GM23338 (cell line): ENCODE results near the gene SLC8A3. TPM values are rescaled to one million over a fixed set of nuclear protein-coding genes. Genes with fewer than 3 reads are reported as not detected.

Source experiments
- ATAC-seq: fragments of 200-7000 bp; cut with Tn5 transposase; 3 replicates; pipeline ENCODE4 v1.9.1; 2020
- DNase-seq: peaks from one replicate; pipeline ENCODE4 v3.0.0-alpha.2; 2015; ENCODE audit warnings: low spot score
- H2AFZ ChIP-seq: fragments of 200-600 bp; sonication (generic); 2 replicates; pipeline ENCODE4 v1.8.0; 2016; ENCODE audit warnings: antibody characterized with exemption, mild to moderate bottlenecking, moderate library complexity
- H3F3A ChIP-seq: fragments of 200-600 bp; sonication (generic); replicated peaks from 2 replicates; pipeline ENCODE4 v1.8.0; 2017; ENCODE audit warnings: antibody characterized with exemption, mixed run types, low read depth
- H3K27ac ChIP-seq: fragments of 200-600 bp; sonication (generic); 2 replicates; pipeline ENCODE4 v1.6.1; 2016; ENCODE audit warnings: low read depth
- H3K27me3 ChIP-seq: fragments of 200-600 bp; sonication (generic); 2 replicates; pipeline ENCODE4 v1.8.0; 2016; ENCODE audit warnings: mild to moderate bottlenecking, mixed run types, moderate library complexity; ENCODE audit not compliant: insufficient read depth
- H3K36me3 ChIP-seq: fragments of 200-600 bp; sonication (generic); 2 replicates; pipeline ENCODE4 v1.8.0; 2016; ENCODE audit warnings: mild to moderate bottlenecking; ENCODE audit not compliant: insufficient read depth
- H3K4me1 ChIP-seq: fragments of 200-600 bp; sonication (generic); 2 replicates; pipeline ENCODE4 v1.8.0; 2016; ENCODE audit warnings: mild to moderate bottlenecking, moderate library complexity; ENCODE audit not compliant: insufficient read depth
- H3K4me2 ChIP-seq: fragments of 200-600 bp; sonication (generic); 2 replicates; pipeline ENCODE4 v1.7.1; 2017; ENCODE audit warnings: mixed run types
- H3K4me3 ChIP-seq: fragments of 200-600 bp; sonication (generic); 2 replicates; pipeline ENCODE4 v1.6.1; 2016; ENCODE audit warnings: mixed run types
- H3K79me2 ChIP-seq: fragments of 200-600 bp; sonication (generic); replicated peaks from 2 replicates; pipeline ENCODE4 v1.8.0; 2017; ENCODE audit warnings: mild to moderate bottlenecking; ENCODE audit not compliant: insufficient read depth
- H3K9me2 ChIP-seq: fragments of 200-600 bp; sonication (generic); 2 replicates; pipeline ENCODE4 v1.8.0; 2017; ENCODE audit not compliant: insufficient read depth
- H4K20me1 ChIP-seq: fragments of 200-600 bp; sonication (generic); replicated peaks from 2 replicates; pipeline ENCODE4 v1.8.0; 2017; ENCODE audit warnings: mild to moderate bottlenecking; ENCODE audit not compliant: insufficient read depth
- H3K27ac Mint-ChIP-seq: 2 replicates; pipeline ENCODE4 v1.8.0; 2020; ENCODE audit warnings: inconsistent platforms, mild to moderate bottlenecking, moderate library complexity, mixed read lengths
- H3K27me3 Mint-ChIP-seq: 3 replicates; pipeline ENCODE4 v1.8.0; 2022; ENCODE audit warnings: low read depth, mild to moderate bottlenecking, moderate library complexity, mixed read lengths, inconsistent platforms; ENCODE audit not compliant: insufficient read depth, poor library complexity
- H3K36me3 Mint-ChIP-seq: 3 replicates; pipeline ENCODE4 v1.8.0; 2021; ENCODE audit warnings: low read depth, mild to moderate bottlenecking, inconsistent platforms, moderate library complexity, mixed read lengths
- H3K4me1 Mint-ChIP-seq: 3 replicates; pipeline ENCODE4 v1.8.0; 2020; ENCODE audit warnings: mild to moderate bottlenecking, inconsistent platforms, mixed read lengths
- H3K4me3 Mint-ChIP-seq: 3 replicates; pipeline ENCODE4 v1.8.0; 2021; ENCODE audit warnings: moderate library complexity, mild to moderate bottlenecking, inconsistent platforms, mixed read lengths
- H3K9me3 Mint-ChIP-seq: 3 replicates; pipeline ENCODE4 v1.8.0; 2020; ENCODE audit warnings: moderate library complexity, mild to moderate bottlenecking, inconsistent platforms, mixed read lengths
- CREB1 ChIP-seq: fragments of 250-450 bp; sonication (Bioruptor Pico); IDR thresholded peaks from 2 replicates; pipeline ENCODE4 v1.5.0; 2020; ENCODE audit warnings: low read depth, mild to moderate bottlenecking, moderate library complexity
- EZH2 ChIP-seq: fragments of 200-600 bp; sonication (generic); IDR thresholded peaks from one replicate; pipeline ENCODE4 v1.8.0; 2017; ENCODE audit warnings: antibody characterized with exemption, mild to moderate bottlenecking, low read depth; ENCODE audit not compliant: unreplicated experiment
- EZH2phosphoT487 ChIP-seq: fragments of 200-600 bp; sonication (generic); IDR thresholded peaks from one replicate; pipeline ENCODE4 v1.8.1; 2018; ENCODE audit warnings: antibody characterized with exemption; ENCODE audit not compliant: unreplicated experiment
- JUNB ChIP-seq: IDR thresholded peaks from one replicate; pipeline ENCODE4 v1.6.1; 2016; ENCODE audit warnings: antibody characterized with exemption; ENCODE audit not compliant: unreplicated experiment
- POLR2AphosphoS5 ChIP-seq: IDR thresholded peaks from 2 replicates; pipeline ENCODE4 v1.6.1; 2016; ENCODE audit warnings: antibody characterized with exemption, low read depth
- STAT1 ChIP-seq: IDR thresholded peaks from one replicate; pipeline ENCODE4 v1.6.1; 2016; ENCODE audit warnings: antibody characterized with exemption; ENCODE audit not compliant: unreplicated experiment
- ZNF114 ChIP-seq: fragments of 250-450 bp; sonication (Bioruptor Pico); IDR thresholded peaks from 2 replicates; pipeline ENCODE4 v1.5.0; 2020; ENCODE audit warnings: mild to moderate bottlenecking, moderate library complexity
- ZNF331 ChIP-seq: fragments of 250-450 bp; sonication (Bioruptor Pico); IDR thresholded peaks from 2 replicates; pipeline ENCODE4 v1.5.0; 2020; ENCODE audit warnings: low read depth, mild to moderate bottlenecking, moderate library complexity
- polyA plus RNA-seq: library from polyadenylated mRNA; unstranded; fragments of >200 nt; fragmentation: Nextera tagmentation; extraction: Ambion mirVana; gene quantifications from 2 replicates; pipeline ENCODE4 v1.2.1, GENCODE V29; 2016
- total RNA-seq: library from RNA; depleted of rRNA; stranded (reverse); fragments of >200 nt; shearing (Covaris generic); gene quantifications from 2 replicates; pipeline ENCODE4 v1.2.3, GENCODE V29; 2014
- TF ChIP-seq, protein P1 (sequence below): IDR thresholded peaks from 2 replicates; pipeline ENCODE4 v1.6.1; 2016; ENCODE audit warnings: antibody characterized with exemption
- TF ChIP-seq, protein P2 (sequence below): fragments of 250-450 bp; sonication (Bioruptor Pico); IDR thresholded peaks from 2 replicates; pipeline ENCODE4 v1.5.0; 2020; ENCODE audit warnings: mild to moderate bottlenecking, moderate library complexity
- TF ChIP-seq, protein P3 (sequence below): IDR thresholded peaks from one replicate; pipeline ENCODE4 v1.6.1; 2018; ENCODE audit warnings: antibody characterized with exemption; ENCODE audit not compliant: unreplicated experiment

SLC8A3 gene
- total and polyA plus RNA-seq, 2 experiments from 2014 or later, result 0.82 to 2.0 TPM

DNA sequence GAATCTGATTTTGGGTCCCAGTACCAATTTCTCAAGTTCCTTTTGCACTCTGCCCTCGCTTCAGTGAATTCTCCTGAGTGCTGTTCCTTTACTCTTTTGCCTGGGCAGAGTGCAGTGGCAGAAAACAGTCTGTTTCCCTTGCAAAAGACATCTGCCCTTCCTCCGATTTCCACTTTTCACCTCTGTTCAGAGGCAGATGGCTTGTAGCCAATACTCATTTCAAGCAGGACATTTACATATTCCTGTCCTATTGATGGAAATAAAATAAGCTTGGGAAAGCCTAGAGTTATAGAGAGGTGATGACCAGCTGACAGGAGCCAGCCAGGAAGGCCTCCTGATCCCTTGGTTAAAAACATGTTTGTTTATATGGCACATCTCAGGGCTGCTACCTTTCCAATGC lies 111.0 kb downstream of the SLC8A3 start:
- H3K4me1 Mint-ChIP-seq, result peaks cover 24% of the 10 kb centered on the region
- H3K9me3 Mint-ChIP-seq, result no peaks in the 10 kb centered on the region
- no peak overlapping the region for H3K27ac Mint-ChIP-seq
- H3K4me3 Mint-ChIP-seq, result no peak overlapping the region
- Histone ChIP-seq H3K4me2 (no peak overlapping the region), H3F3A (0 out of 2 replicates have a peak, but pooled peaks cover 3% of the 10 kb centered on the region), H3K4me3 (no peak overlapping the region), H3K27ac (no peak overlapping the region), H3K79me2 (no peaks in the 10 kb centered on the region), H3K9me2 (peaks cover 7% of the 10 kb centered on the region; the same call in 1 of the 2 replicates), H3K36me3 (no peaks in the 10 kb centered on the region), H3K27me3 (no peaks in the 10 kb centered on the region), H2AFZ (no peak overlapping the region), H4K20me1 (no peaks in the 10 kb centered on the region), H3K4me1 (peaks cover 7% of the 10 kb centered on the region)
- H3K27me3 Mint-ChIP-seq, result peaks cover 6% of the 10 kb centered on the region
- TF ChIP-seq, protein P1, sequence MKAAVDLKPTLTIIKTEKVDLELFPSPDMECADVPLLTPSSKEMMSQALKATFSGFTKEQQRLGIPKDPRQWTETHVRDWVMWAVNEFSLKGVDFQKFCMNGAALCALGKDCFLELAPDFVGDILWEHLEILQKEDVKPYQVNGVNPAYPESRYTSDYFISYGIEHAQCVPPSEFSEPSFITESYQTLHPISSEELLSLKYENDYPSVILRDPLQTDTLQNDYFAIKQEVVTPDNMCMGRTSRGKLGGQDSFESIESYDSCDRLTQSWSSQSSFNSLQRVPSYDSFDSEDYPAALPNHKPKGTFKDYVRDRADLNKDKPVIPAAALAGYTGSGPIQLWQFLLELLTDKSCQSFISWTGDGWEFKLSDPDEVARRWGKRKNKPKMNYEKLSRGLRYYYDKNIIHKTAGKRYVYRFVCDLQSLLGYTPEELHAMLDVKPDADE, result no peak
- TF ChIP-seq, protein P2, sequence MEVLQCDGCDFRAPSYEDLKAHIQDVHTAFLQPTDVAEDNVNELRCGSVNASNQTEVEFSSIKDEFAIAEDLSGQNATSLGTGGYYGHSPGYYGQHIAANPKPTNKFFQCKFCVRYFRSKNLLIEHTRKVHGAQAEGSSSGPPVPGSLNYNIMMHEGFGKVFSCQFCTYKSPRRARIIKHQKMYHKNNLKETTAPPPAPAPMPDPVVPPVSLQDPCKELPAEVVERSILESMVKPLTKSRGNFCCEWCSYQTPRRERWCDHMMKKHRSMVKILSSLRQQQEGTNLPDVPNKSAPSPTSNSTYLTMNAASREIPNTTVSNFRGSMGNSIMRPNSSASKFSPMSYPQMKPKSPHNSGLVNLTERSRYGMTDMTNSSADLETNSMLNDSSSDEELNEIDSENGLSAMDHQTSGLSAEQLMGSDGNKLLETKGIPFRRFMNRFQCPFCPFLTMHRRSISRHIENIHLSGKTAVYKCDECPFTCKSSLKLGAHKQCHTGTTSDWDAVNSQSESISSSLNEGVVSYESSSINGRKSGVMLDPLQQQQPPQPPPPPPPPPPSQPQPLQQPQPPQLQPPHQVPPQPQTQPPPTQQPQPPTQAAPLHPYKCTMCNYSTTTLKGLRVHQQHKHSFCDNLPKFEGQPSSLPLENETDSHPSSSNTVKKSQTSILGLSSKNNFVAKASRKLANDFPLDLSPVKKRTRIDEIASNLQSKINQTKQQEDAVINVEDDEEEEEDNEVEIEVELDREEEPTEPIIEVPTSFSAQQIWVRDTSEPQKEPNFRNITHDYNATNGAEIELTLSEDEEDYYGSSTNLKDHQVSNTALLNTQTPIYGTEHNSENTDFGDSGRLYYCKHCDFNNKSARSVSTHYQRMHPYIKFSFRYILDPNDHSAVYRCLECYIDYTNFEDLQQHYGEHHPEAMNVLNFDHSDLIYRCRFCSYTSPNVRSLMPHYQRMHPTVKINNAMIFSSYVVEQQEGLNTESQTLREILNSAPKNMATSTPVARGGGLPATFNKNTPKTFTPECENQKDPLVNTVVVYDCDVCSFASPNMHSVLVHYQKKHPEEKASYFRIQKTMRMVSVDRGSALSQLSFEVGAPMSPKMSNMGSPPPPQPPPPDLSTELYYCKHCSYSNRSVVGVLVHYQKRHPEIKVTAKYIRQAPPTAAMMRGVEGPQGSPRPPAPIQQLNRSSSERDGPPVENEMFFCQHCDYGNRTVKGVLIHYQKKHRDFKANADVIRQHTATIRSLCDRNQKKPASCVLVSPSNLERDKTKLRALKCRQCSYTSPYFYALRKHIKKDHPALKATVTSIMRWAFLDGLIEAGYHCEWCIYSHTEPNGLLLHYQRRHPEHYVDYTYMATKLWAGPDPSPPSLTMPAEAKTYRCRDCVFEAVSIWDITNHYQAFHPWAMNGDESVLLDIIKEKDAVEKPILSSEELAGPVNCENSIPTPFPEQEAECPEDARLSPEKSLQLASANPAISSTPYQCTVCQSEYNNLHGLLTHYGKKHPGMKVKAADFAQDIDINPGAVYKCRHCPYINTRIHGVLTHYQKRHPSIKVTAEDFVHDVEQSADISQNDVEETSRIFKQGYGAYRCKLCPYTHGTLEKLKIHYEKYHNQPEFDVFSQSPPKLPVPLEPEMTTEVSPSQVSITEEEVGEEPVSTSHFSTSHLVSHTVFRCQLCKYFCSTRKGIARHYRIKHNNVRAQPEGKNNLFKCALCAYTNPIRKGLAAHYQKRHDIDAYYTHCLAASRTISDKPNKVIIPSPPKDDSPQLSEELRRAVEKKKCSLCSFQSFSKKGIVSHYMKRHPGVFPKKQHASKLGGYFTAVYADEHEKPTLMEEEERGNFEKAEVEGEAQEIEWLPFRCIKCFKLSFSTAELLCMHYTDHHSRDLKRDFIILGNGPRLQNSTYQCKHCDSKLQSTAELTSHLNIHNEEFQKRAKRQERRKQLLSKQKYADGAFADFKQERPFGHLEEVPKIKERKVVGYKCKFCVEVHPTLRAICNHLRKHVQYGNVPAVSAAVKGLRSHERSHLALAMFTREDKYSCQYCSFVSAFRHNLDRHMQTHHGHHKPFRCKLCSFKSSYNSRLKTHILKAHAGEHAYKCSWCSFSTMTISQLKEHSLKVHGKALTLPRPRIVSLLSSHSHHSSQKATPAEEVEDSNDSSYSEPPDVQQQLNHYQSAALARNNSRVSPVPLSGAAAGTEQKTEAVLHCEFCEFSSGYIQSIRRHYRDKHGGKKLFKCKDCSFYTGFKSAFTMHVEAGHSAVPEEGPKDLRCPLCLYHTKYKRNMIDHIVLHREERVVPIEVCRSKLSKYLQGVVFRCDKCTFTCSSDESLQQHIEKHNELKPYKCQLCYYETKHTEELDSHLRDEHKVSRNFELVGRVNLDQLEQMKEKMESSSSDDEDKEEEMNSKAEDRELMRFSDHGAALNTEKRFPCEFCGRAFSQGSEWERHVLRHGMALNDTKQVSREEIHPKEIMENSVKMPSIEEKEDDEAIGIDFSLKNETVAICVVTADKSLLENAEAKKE (CRISPR knock-in tag), result no peak
- TF ChIP-seq JUNB, result no peak
- TF ChIP-seq EZH2, result no peak
- TF ChIP-seq ZNF114, result no peak
- TF ChIP-seq ZNF331 (CRISPR knock-in tag), result no peak
- no peak for TF ChIP-seq EZH2phosphoT487
- no peak for TF ChIP-seq CREB1 (CRISPR knock-in tag)
- TF ChIP-seq POLR2AphosphoS5, result no peak
- TF ChIP-seq, protein P3, sequence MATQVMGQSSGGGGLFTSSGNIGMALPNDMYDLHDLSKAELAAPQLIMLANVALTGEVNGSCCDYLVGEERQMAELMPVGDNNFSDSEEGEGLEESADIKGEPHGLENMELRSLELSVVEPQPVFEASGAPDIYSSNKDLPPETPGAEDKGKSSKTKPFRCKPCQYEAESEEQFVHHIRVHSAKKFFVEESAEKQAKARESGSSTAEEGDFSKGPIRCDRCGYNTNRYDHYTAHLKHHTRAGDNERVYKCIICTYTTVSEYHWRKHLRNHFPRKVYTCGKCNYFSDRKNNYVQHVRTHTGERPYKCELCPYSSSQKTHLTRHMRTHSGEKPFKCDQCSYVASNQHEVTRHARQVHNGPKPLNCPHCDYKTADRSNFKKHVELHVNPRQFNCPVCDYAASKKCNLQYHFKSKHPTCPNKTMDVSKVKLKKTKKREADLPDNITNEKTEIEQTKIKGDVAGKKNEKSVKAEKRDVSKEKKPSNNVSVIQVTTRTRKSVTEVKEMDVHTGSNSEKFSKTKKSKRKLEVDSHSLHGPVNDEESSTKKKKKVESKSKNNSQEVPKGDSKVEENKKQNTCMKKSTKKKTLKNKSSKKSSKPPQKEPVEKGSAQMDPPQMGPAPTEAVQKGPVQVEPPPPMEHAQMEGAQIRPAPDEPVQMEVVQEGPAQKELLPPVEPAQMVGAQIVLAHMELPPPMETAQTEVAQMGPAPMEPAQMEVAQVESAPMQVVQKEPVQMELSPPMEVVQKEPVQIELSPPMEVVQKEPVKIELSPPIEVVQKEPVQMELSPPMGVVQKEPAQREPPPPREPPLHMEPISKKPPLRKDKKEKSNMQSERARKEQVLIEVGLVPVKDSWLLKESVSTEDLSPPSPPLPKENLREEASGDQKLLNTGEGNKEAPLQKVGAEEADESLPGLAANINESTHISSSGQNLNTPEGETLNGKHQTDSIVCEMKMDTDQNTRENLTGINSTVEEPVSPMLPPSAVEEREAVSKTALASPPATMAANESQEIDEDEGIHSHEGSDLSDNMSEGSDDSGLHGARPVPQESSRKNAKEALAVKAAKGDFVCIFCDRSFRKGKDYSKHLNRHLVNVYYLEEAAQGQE, result no peak
- no peak for TF ChIP-seq STAT1
- ATAC-seq (no peak), DNase-seq (no peak)
- no peaks in the 10 kb centered on the region for H3K36me3 Mint-ChIP-seq
